ENCODE data around the gene CDCP2.
"Not testable (repeated sequence)": the region's sequence is repeated elsewhere in the genome, so short reads cannot be mapped to it uniquely, and the experiment has no call there.

CDCP2 gene

GRCh38 chr1:54167422-54168139, 14.8 kb upstream of the CDCP2 start:
- Mint-ChIP-seq H3K4me3 (no peak overlapping the region), H3K27me3 (ENCODE audit: low read depth) (peaks cover 4% of the 10 kb centered on the region), H3K36me3 (ENCODE audit: low read depth) (no peaks in the 10 kb centered on the region), H3K9me3 (no peaks in the 10 kb centered on the region), H3K4me1 (peaks cover 3% of the 10 kb centered on the region), H3K27ac (no peak overlapping the region)
- TF ChIP-seq, protein P1, sequence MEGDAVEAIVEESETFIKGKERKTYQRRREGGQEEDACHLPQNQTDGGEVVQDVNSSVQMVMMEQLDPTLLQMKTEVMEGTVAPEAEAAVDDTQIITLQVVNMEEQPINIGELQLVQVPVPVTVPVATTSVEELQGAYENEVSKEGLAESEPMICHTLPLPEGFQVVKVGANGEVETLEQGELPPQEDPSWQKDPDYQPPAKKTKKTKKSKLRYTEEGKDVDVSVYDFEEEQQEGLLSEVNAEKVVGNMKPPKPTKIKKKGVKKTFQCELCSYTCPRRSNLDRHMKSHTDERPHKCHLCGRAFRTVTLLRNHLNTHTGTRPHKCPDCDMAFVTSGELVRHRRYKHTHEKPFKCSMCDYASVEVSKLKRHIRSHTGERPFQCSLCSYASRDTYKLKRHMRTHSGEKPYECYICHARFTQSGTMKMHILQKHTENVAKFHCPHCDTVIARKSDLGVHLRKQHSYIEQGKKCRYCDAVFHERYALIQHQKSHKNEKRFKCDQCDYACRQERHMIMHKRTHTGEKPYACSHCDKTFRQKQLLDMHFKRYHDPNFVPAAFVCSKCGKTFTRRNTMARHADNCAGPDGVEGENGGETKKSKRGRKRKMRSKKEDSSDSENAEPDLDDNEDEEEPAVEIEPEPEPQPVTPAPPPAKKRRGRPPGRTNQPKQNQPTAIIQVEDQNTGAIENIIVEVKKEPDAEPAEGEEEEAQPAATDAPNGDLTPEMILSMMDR (IDR thresholded peaks at IDR 0.05; ENCODE audit: unreplicated experiment in 3 of 3): no peak

GRCh38 chr1:54166357-54166756, 13.6 kb upstream of the CDCP2 start:
- H3K27ac Mint-ChIP-seq; H3K9me3 Mint-ChIP-seq; H3K4me3 Mint-ChIP-seq; H3K4me1 Mint-ChIP-seq; H3K27me3 Mint-ChIP-seq (ENCODE audit: low read depth); H3K36me3 Mint-ChIP-seq (ENCODE audit: low read depth): not testable (repeated sequence)

GRCh38 chr1:54165146-54165545, 12.3 kb upstream of the CDCP2 start:
- TF ChIP-seq, protein P1 (IDR thresholded peaks at IDR 0.05; ENCODE audit: unreplicated experiment in 3 of 3): no peak
- peaks cover 4% of the 10 kb centered on the region for H3K27me3 Mint-ChIP-seq (ENCODE audit: low read depth)
- H3K36me3 Mint-ChIP-seq (ENCODE audit: low read depth): no peaks in the 10 kb centered on the region
- H3K27ac Mint-ChIP-seq: no peak overlapping the region
- H3K4me3 Mint-ChIP-seq: no peak overlapping the region
- no peaks in the 10 kb centered on the region for H3K9me3 Mint-ChIP-seq
- no peaks in the 10 kb centered on the region for H3K4me1 Mint-ChIP-seq

- TF ChIP-seq, protein P1 (IDR thresholded peaks at IDR 0.05; ENCODE audit: unreplicated experiment in 3 of 3): no peak
- no peak overlapping the region for H3K4me3 Mint-ChIP-seq
- no peak overlapping the region for H3K27ac Mint-ChIP-seq
- no peaks in the 10 kb centered on the region for H3K36me3 Mint-ChIP-seq (ENCODE audit: low read depth)
- no peaks in the 10 kb centered on the region for H3K4me1 Mint-ChIP-seq
- no peaks in the 10 kb centered on the region for H3K9me3 Mint-ChIP-seq
- H3K27me3 Mint-ChIP-seq (ENCODE audit: low read depth): peaks cover 4% of the 10 kb centered on the region
Measured at GRCh38 chr1:54163573-54163972, 10.8 kb upstream of the CDCP2 start.

DNA sequence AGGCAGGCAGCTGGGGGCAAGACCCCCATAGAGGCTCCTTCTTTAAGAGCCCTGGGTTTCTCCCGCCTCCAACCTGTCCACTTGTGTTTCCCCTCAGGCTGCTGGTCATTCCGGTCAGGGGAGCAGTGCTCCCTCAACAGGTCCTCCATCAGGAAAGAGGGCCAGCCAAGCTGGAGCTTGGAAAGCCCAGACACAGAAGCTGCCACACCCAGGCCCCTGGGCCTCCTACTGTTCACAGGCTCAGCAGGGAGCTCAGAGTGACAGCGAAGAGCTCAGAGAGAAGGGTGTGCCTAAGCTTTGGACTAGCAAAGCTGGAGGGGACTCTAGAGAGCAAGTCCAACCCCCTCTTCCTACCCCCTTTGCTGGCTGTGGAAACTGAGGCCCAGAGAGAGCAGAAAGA, 10.3 kb upstream of the CDCP2 start:
- H3K4me3 Mint-ChIP-seq: no peak overlapping the region
- H3K27ac Mint-ChIP-seq: no peak overlapping the region
- H3K9me3 Mint-ChIP-seq: no peaks in the 10 kb centered on the region
- H3K4me1 Mint-ChIP-seq: no peaks in the 10 kb centered on the region
- TF ChIP-seq, protein P1 (IDR thresholded peaks at IDR 0.05; ENCODE audit: unreplicated experiment in 3 of 3): no peak
- no peaks in the 10 kb centered on the region for H3K36me3 Mint-ChIP-seq (ENCODE audit: low read depth)
- peaks cover 4% of the 10 kb centered on the region for H3K27me3 Mint-ChIP-seq (ENCODE audit: low read depth)

DNA sequence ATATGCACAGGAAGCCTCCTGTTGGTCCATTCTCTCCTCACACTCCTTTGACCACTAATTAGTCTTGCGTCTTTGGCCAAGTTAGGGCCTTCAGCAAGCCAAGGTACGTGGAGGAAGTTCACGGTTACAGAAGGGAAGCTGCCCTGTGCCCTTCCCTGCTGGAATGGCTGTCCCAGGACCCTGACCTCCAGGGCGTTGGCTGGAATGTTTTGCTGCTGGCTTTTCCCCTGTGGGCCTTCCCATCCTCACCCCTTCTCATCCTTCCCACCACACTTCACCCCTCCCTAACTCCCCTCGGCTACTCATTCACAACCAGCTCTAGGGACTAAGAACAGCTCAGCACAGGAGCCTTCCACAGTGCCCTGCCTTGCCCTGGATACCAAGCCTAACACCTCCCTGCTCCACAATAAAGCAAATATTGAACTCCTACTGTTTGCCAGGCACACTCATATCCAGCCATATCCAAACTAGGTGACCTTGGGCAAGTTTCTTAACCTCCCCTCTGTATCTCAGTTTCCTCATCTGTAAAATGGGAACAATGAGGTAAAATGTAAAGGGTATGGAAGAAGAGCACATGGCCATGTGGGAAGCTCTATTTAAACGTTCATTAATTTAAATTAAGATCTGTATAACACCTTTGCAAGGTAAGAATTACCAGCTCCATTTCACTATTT, 8.8 kb upstream of the CDCP2 start:
- Mint-ChIP-seq H3K27ac (no peak overlapping the region), H3K9me3 (no peaks in the 10 kb centered on the region)
- TF ChIP-seq, protein P1 (IDR thresholded peaks at IDR 0.05; ENCODE audit: unreplicated experiment in 3 of 3): no peak

More for the DNA sequence above, 8.8 kb upstream of the CDCP2 start:
- Mint-ChIP-seq H3K36me3 (ENCODE audit: low read depth) (no peaks in the 10 kb centered on the region), H3K4me1 (no peaks in the 10 kb centered on the region), H3K4me3 (no peak overlapping the region), H3K27me3 (ENCODE audit: low read depth) (peaks cover 4% of the 10 kb centered on the region)
